ENCODE data around the gene MRPL55. TPM values are rescaled to one million over a fixed set of nuclear protein-coding genes. Genes with fewer than 3 reads are reported as not detected.

Gene MRPL55
- total RNA-seq, 4 donors from 2014 or later, result 99.3 to 161 (median 119) TPM

DNA sequence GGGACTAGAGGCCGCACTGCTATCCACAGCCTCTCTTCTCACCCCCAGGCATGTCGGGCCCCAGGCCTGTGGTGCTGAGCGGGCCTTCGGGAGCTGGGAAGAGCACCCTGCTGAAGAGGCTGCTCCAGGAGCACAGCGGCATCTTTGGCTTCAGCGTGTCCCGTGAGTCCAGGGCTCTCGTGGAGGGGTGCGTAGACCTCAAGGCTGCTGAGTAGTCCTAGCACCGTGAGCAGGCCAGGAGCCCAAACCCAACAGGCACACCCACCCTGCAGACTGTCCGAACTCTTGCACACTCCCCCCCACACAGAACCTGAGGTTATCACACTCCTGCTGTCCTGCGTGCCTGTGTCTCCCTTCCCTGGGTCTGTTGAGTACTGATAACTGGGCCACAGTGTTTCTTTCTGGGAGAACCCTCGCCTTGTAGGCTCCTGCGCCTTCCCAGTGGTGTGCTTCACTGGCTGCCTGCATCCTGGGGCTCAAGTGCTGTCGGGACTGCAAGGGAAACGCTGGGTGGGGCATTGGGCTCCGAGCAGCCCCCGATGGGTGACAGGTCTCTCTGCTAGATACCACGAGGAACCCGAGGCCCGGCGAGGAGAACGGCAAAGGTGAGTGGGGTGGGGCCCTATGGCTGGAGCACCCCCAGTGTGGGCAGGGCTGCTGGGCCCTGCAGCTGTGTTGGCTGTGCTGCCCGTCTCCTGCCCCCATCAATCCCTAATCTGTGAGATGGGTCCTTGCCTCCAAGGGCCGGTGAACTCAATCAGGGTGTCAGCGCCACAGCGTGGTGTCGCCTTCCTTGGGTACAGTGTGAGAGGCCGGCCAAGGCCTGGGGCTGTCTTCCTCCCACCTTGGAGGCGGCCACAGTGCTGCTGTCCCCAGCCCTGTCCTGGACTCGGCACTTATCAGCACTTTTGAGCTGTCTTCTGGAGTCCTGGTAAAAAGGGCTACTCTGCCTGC, 36.6 kb upstream of the MRPL55 start:
- H3K27me3 ChIP-seq, result no peaks in the 10 kb centered on the region
- no peak overlapping the region for H3K4me3 ChIP-seq
- H3K36me3 ChIP-seq, result peaks cover 40% of the 10 kb centered on the region
- H3K27ac ChIP-seq, result no peak overlapping the region
- TF ChIP-seq POLR2AphosphoS5 (IDR thresholded peaks at IDR 0.05), result no peak
- no peak for TF ChIP-seq POLR2A (IDR thresholded peaks at IDR 0.05)
- TF ChIP-seq EP300 (IDR thresholded peaks at IDR 0.05), result no peak
- TF ChIP-seq, protein P1, sequence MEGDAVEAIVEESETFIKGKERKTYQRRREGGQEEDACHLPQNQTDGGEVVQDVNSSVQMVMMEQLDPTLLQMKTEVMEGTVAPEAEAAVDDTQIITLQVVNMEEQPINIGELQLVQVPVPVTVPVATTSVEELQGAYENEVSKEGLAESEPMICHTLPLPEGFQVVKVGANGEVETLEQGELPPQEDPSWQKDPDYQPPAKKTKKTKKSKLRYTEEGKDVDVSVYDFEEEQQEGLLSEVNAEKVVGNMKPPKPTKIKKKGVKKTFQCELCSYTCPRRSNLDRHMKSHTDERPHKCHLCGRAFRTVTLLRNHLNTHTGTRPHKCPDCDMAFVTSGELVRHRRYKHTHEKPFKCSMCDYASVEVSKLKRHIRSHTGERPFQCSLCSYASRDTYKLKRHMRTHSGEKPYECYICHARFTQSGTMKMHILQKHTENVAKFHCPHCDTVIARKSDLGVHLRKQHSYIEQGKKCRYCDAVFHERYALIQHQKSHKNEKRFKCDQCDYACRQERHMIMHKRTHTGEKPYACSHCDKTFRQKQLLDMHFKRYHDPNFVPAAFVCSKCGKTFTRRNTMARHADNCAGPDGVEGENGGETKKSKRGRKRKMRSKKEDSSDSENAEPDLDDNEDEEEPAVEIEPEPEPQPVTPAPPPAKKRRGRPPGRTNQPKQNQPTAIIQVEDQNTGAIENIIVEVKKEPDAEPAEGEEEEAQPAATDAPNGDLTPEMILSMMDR (IDR thresholded peaks at IDR 0.05), result no peak
- 65% methylated on average over 19 of the region's 31 CpGs for WGBS
- DNase-seq (ENCODE audit: low spot score in 2 of 2), result peak in 1 of 2 donors; percentile 61
- H3K9me3 ChIP-seq, result no peaks in the 10 kb centered on the region
- peaks cover 97% of the 10 kb centered on the region for H3K4me1 ChIP-seq

- H3K36me3 ChIP-seq, result peaks cover 40% of the 10 kb centered on the region
- 69% methylated on average over 2 of the region's 8 CpGs for WGBS
- H3K27me3 ChIP-seq, result no peaks in the 10 kb centered on the region
- no peak overlapping the region for H3K27ac ChIP-seq
- TF ChIP-seq EP300 (IDR thresholded peaks at IDR 0.05) (no peak), POLR2AphosphoS5 (IDR thresholded peaks at IDR 0.05) (no peak), POLR2A (IDR thresholded peaks at IDR 0.05) (no peak)
- TF ChIP-seq, protein P1 (IDR thresholded peaks at IDR 0.05), result no peak
- no peaks in the 10 kb centered on the region for H3K9me3 ChIP-seq
- DNase-seq (ENCODE audit: low spot score in 2 of 2), result peak in 1 of 2 donors; percentile 55
- H3K4me1 ChIP-seq, result peaks cover 90% of the 10 kb centered on the region
- no peak overlapping the region for H3K4me3 ChIP-seq
Measured at GRCh38 chr1:228144993-228145343, 35.9 kb upstream of the MRPL55 start.

DNA sequence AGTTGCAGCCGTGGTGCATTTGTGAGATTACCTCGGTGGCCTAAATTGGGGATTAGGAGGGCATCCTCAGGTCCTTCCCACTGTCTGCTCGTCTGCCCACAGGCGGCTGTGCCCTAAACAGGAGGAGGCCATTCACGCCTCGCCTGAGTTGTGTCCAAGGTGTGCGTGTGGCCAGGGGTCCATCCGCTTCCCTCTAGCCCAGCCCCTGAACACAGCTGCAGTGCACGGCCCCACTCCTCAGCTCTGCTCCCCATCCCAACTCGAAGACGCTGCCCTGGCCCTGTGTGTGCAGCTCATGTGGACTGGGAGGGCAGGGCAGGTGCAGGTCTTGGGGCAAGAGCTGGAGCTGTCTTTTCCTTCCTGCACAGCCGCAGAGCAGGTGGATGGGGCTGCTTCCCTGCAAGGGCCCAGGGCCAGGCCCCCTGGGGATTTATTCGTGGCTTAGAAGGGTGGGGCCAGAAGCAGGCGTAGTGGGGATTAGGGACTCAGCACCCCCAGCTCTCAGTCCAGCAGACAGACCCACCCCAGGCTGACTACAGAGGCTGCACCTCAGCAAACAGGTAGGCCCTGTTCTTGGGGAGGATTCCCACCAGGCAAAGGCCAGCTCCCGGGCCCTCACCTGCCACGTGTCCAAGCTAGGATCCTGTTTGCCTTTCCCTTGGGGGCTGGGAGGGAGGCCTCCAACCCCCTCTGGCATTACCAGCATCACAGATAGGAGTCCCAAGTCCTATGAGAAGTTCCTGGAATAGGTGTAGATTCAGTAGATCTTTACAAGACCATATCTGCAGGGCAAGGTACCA, 35.3 kb upstream of the MRPL55 start:
- DNase-seq (ENCODE audit: low spot score in 2 of 2), result peak in 1 of 2 donors; percentile 54
- peaks cover 40% of the 10 kb centered on the region for H3K36me3 ChIP-seq
- TF ChIP-seq, protein P1 (IDR thresholded peaks at IDR 0.05), result no peak
- TF ChIP-seq POLR2A (IDR thresholded peaks at IDR 0.05) (no peak), POLR2AphosphoS5 (IDR thresholded peaks at IDR 0.05) (no peak), EP300 (IDR thresholded peaks at IDR 0.05) (no peak)
- no peak overlapping the region for H3K27ac ChIP-seq
- WGBS, result 40% methylated on average over 1 of the region's 16 CpGs
- peaks cover 86% of the 10 kb centered on the region for H3K4me1 ChIP-seq
- no peak overlapping the region for H3K4me3 ChIP-seq
- H3K27me3 ChIP-seq, result no peaks in the 10 kb centered on the region
- no peaks in the 10 kb centered on the region for H3K9me3 ChIP-seq

GRCh38 chr1:228143480-228144192, 34.5 kb upstream of the MRPL55 start:
- no peak for DNase-seq (ENCODE audit: low spot score in 2 of 2)
- Histone ChIP-seq H3K27me3 (no peaks in the 10 kb centered on the region), H3K4me1 (peaks cover 85% of the 10 kb centered on the region), H3K36me3 (peaks cover 36% of the 10 kb centered on the region), H3K9me3 (no peaks in the 10 kb centered on the region), H3K27ac (peak overlapping the region; percentile 93), H3K4me3 (peak overlapping the region; percentile 81)
- TF ChIP-seq EP300 (IDR thresholded peaks at IDR 0.05) (no peak), POLR2A (IDR thresholded peaks at IDR 0.05) (no peak), POLR2AphosphoS5 (IDR thresholded peaks at IDR 0.05) (no peak)
- TF ChIP-seq, protein P1 (IDR thresholded peaks at IDR 0.05), result no peak
- 62% methylated on average over 11 of the region's 12 CpGs for WGBS

Measured in suprapubic skin (tissue), 4 donors.